ENCODE measurements around the gene CD52. TPM values are rescaled to one million over a fixed set of nuclear protein-coding genes. Genes with fewer than 3 reads are reported as not detected.
A peak's percentile ranks its signal among the peaks of the same experiment; 100 is the strongest.

Gene CD52
- polyA plus RNA-seq, 2 of the 4 experiments (the other 2 are of a cell fraction): not detected

GRCh38 chr1:26283871-26284596 is 33.7 kb upstream of the CD52 start:
- H3K27ac ChIP-seq: peak overlapping the region in 1 of 2 experiments; percentile 64; a peak in 2 of 6 replicates

GRCh38 chr1:26284597-26285347 is 33.0 kb upstream of the CD52 start:
- Histone ChIP-seq H3K27ac (peak overlapping the region in 1 of 2 experiments; percentile 64; a peak in 3 of 6 replicates), H3K9me3 (no peaks in the 10 kb centered on the region), H3K4me1 (peaks cover 23% of the 10 kb centered on the region), H3K4me3 (no peak overlapping the region), H3K4me2 (peak overlapping the region; percentile 45)
- CTCF ChIA-PET: interaction anchor here (0.5 to 8.2 kb wide), 40 partner anchors 9 to 249 kb away, joined by 3 to 128 read pairs (median 6); partner anchors contain the start of genes CD52, CEP85, CRYBG2 and DHDDS
- ATAC-seq (peak; percentile 67 to 82), FAIRE-seq (no peak), DNase-seq (ENCODE audit: low read depth in 1 of 2, low spot score in 1 of 2) (peak; percentile 64)
- TF ChIP-seq KDM5A (IDR thresholded peaks at IDR 0.05): no peak
- TF ChIP-seq, protein P1, sequence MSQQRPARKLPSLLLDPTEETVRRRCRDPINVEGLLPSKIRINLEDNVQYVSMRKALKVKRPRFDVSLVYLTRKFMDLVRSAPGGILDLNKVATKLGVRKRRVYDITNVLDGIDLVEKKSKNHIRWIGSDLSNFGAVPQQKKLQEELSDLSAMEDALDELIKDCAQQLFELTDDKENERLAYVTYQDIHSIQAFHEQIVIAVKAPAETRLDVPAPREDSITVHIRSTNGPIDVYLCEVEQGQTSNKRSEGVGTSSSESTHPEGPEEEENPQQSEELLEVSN (IDR thresholded peaks at IDR 0.05; ENCODE audit: borderline replicate concordance, low read depth): peak; percentile 72
- TF ChIP-seq MAX (IDR thresholded peaks at IDR 0.05): peak; percentile 71
- TF ChIP-seq SMC3 (IDR thresholded peaks at IDR 0.05): peak; percentile 68
- no peak for TF ChIP-seq EHF (CRISPR knock-in tag; IDR thresholded peaks at IDR 0.05)
- TF ChIP-seq EHMT2 (IDR thresholded peaks at IDR 0.05; ENCODE audit: low read depth): no peak
- no peak for TF ChIP-seq KDM1A (IDR thresholded peaks at IDR 0.05; ENCODE audit: low read depth)
- TF ChIP-seq NFE2L2 (conservative IDR thresholded peaks at IDR 0.05; ENCODE audit: low read length): no peak
- TF ChIP-seq FOSL2 (IDR thresholded peaks at IDR 0.05): 0 out of 2 replicates have a peak, but pooled peaks have one; percentile 10
- peak; percentile 53 for TF ChIP-seq FOSL2 (CRISPR knock-in tag; IDR thresholded peaks at IDR 0.05)
- TF ChIP-seq MAZ (IDR thresholded peaks at IDR 0.05; ENCODE audit: borderline replicate concordance, low read depth, low read length): no peak
- TF ChIP-seq CBX8 (IDR thresholded peaks at IDR 0.05): no peak
- TF ChIP-seq, protein P2, sequence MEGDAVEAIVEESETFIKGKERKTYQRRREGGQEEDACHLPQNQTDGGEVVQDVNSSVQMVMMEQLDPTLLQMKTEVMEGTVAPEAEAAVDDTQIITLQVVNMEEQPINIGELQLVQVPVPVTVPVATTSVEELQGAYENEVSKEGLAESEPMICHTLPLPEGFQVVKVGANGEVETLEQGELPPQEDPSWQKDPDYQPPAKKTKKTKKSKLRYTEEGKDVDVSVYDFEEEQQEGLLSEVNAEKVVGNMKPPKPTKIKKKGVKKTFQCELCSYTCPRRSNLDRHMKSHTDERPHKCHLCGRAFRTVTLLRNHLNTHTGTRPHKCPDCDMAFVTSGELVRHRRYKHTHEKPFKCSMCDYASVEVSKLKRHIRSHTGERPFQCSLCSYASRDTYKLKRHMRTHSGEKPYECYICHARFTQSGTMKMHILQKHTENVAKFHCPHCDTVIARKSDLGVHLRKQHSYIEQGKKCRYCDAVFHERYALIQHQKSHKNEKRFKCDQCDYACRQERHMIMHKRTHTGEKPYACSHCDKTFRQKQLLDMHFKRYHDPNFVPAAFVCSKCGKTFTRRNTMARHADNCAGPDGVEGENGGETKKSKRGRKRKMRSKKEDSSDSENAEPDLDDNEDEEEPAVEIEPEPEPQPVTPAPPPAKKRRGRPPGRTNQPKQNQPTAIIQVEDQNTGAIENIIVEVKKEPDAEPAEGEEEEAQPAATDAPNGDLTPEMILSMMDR (IDR thresholded peaks at IDR 0.05): peak; percentile 63
- no peak for TF ChIP-seq CBX2 (IDR thresholded peaks at IDR 0.05; ENCODE audit: borderline replicate concordance, low read depth)
- peak; percentile 69 for TF ChIP-seq RAD21 (conservative IDR thresholded peaks at IDR 0.05 in 1 of 2, IDR thresholded peaks at IDR 0.05 in 1 of 2)
- 24% methylated on average over 13 of the region's 22 CpGs for WGBS (ENCODE audit: missing lambda C conversion rate)
- POLR2A ChIA-PET: no interaction called here

More at GRCh38 chr1:26283871-26284596, 33.7 kb upstream of the CD52 start:
- 92% methylated on average over 6 of the region's 12 CpGs for WGBS (ENCODE audit: missing lambda C conversion rate)
- TF ChIP-seq CEBPB (IDR thresholded peaks at IDR 0.05): peak; percentile 51 to 85; a peak in 3 of 4 replicates
- no peak for TF ChIP-seq NR3C1 (IDR thresholded peaks at IDR 0.05)
- TF ChIP-seq HOXB13 (CRISPR knock-in tag; IDR thresholded peaks at IDR 0.05; ENCODE audit: low read depth): no peak
- DNase-seq (ENCODE audit: low read depth in 1 of 2, low spot score in 1 of 2): no peak
- Histone ChIP-seq H3K4me1 (peaks cover 29% of the 10 kb centered on the region), H3K4me3 (no peak overlapping the region), H3K4me2 (peak overlapping the region; percentile 45; the same call in 1 of the 3 replicates), H3K9me3 (no peaks in the 10 kb centered on the region)
- ChIA-PET POLR2A (no interaction called here), CTCF (interaction anchor here (0.5 to 8.2 kb wide), 24 partner anchors 8 to 234 kb away, joined by 3 to 128 read pairs (median 8); partner anchors contain the start of genes CD52, CEP85, CRYBG2 and ZNF593)
- no peak for FAIRE-seq
- ATAC-seq: no peak

All from A549 (cell line).